ENCODE measurements around the gene USP15. TPM values are rescaled to one million over a fixed set of nuclear protein-coding genes. Genes with fewer than 3 reads are reported as not detected.
"Not testable (repeated sequence)": the region's sequence is repeated elsewhere in the genome, so short reads cannot be mapped to it uniquely, and the experiment has no call there.

The USP15 gene
- polyA plus RNA-seq, 2 donors, result 33.9 to 64.6 TPM

DNA sequence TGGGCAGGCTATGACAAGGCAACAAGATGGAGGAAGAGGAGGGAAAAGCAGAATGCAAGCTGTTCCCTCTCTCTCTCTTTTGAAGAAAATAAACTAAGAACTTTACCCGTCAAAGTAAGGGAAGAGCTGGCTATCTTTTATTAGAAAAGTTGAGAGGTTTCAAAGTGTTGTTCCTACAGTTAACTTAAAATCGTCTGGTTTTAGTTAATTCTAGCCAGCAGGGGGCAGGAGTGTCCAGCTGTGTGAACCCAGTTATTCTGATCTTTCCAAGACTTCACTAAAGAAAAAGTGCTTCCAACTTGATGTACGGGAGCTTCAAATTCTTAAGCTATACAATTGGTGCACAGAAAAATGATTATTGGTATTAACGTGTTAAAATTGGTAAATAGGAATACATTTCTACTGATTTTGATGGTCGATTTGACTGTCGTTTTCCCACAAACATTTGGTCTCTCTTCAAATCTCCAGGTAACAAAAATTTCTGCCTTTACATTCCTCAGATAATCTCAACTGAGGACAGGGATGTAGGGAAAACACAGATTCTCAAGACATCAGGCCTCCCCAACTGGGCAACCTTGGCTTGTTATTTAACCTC, 178.0 kb downstream of the USP15 start:
- Histone ChIP-seq H3K27ac (ENCODE audit: low read depth in 2 of 2, low read length in 1 of 2) (no peak overlapping the region), H3K9me3 (ENCODE audit: control insufficient read depth in 2 of 2, insufficient read depth in 1 of 2, low read depth in 1 of 2, low read length in 1 of 2) (no peaks in the 10 kb centered on the region), H3K4me3 (ENCODE audit: low read depth in 1 of 2, low read length in 2 of 2) (no peak overlapping the region), H3K4me1 (ENCODE audit: control insufficient read depth in 2 of 2, insufficient read depth in 2 of 2, low read length in 1 of 2) (peaks cover 0 to 3% of the 10 kb centered on the region in 2 donors), H3K36me3 (ENCODE audit: control insufficient read depth in 2 of 2, insufficient read depth in 2 of 2, low read length in 1 of 2) (no peaks in the 10 kb centered on the region), H3K27me3 (ENCODE audit: control insufficient read depth in 1 of 2, insufficient read depth in 2 of 2, low read length in 2 of 2) (no peaks in the 10 kb centered on the region)
- 11% methylated on average over 6 of the region's 6 CpGs for WGBS, 2 donors

DNA sequence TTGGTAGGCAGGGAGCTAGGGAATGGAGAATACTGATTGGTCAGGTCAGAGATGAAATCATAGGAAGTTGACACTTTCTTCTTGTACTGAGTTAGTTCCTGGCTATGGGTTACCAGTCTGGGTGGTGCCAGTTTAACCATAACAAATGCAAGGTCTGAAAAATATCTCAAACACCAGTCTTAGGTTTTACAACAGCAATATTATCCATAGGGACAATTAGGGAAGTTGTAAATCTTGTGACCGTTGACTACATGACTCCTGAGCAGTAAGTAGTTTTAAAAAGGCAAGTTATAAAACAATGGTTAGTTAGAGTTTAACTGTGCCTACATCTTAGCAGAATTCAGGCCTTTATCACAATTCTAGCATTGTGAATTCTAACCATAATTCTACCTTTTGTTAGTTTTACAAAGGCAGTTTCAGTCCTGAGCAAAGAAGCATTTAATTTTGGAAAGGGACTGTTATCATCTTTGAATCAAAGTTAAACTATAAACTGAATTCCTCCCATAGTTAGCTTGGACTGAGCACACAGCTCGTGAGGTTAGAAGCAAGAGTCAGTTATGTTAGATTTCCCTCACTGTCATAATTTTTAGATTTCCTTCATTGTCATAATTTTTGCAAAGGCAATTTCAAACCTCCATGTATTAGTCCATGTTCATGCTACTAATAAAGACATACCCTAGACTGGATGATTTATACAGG, 186.7 kb downstream of the USP15 start:
- no peaks in the 10 kb centered on the region for H3K27me3 ChIP-seq (ENCODE audit: control insufficient read depth in 1 of 2, insufficient read depth in 2 of 2, low read length in 2 of 2)
- H3K4me1 ChIP-seq (ENCODE audit: control insufficient read depth in 2 of 2, insufficient read depth in 2 of 2, low read length in 1 of 2), result no peaks in the 10 kb centered on the region
- H3K36me3 ChIP-seq (ENCODE audit: control insufficient read depth in 2 of 2, insufficient read depth in 2 of 2, low read length in 1 of 2), result no peaks in the 10 kb centered on the region
- WGBS, 2 donors, result 57 to 59% methylated on average over 2 of the region's 2 CpGs
- H3K4me3 ChIP-seq (ENCODE audit: low read depth in 1 of 2, low read length in 2 of 2), result no peak overlapping the region
- H3K9me3 ChIP-seq (ENCODE audit: control insufficient read depth in 2 of 2, insufficient read depth in 1 of 2, low read depth in 1 of 2, low read length in 1 of 2), result no peaks in the 10 kb centered on the region
- no peak overlapping the region for H3K27ac ChIP-seq (ENCODE audit: low read depth in 2 of 2, low read length in 1 of 2)

GRCh38 chr12:62448436-62448835, 188.2 kb downstream of the USP15 start:
- 79 to 88% methylated on average over 3 of the region's 3 CpGs for WGBS, 2 donors
- Histone ChIP-seq H3K36me3 (ENCODE audit: control insufficient read depth in 2 of 2, insufficient read depth in 2 of 2, low read length in 1 of 2) (no peaks in the 10 kb centered on the region), H3K4me1 (ENCODE audit: control insufficient read depth in 2 of 2, insufficient read depth in 2 of 2, low read length in 1 of 2) (no peaks in the 10 kb centered on the region), H3K27me3 (ENCODE audit: control insufficient read depth in 1 of 2, insufficient read depth in 2 of 2, low read length in 2 of 2) (no peaks in the 10 kb centered on the region), H3K27ac (ENCODE audit: low read depth in 2 of 2, low read length in 1 of 2) (no peak overlapping the region), H3K4me3 (ENCODE audit: low read depth in 1 of 2, low read length in 2 of 2) (no peak overlapping the region), H3K9me3 (ENCODE audit: control insufficient read depth in 2 of 2, insufficient read depth in 1 of 2, low read depth in 1 of 2, low read length in 1 of 2) (no peaks in the 10 kb centered on the region)

- 57 to 63% methylated on average over 2 of the region's 2 CpGs for WGBS, 2 donors
These were observed 195.2 kb downstream of the USP15 start for GRCh38 chr12:62455429-62455828.

DNA sequence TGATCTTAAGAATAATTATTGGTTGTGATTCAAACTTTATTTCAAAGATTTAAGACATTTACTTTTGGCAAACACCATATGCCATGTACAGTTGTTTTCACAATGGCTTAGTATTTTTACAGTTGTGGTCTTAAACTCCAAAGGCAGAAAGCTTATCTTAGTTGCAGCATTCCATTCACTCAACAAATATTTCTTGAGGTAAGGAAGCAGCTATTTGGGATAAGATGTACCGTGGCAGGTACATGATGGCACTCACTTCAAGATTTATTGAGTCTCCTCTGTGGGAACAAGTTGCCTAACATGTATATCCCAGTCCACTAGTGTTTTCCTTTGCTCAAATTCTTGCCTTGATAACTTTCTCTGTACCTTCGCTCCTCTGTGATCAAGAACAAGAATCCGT, 198.4 kb downstream of the USP15 start:
- no peak overlapping the region for H3K27ac ChIP-seq (ENCODE audit: low read depth in 2 of 2, low read length in 1 of 2)
- no peaks in the 10 kb centered on the region for H3K4me1 ChIP-seq (ENCODE audit: control insufficient read depth in 2 of 2, insufficient read depth in 2 of 2, low read length in 1 of 2)
- H3K36me3 ChIP-seq (ENCODE audit: control insufficient read depth in 2 of 2, insufficient read depth in 2 of 2, low read length in 1 of 2), result no peaks in the 10 kb centered on the region
- WGBS, 2 donors, result 85 to 86% methylated on average over 3 of the region's 3 CpGs
- H3K4me3 ChIP-seq (ENCODE audit: low read depth in 1 of 2, low read length in 2 of 2), result no peak overlapping the region
- H3K9me3 ChIP-seq (ENCODE audit: control insufficient read depth in 2 of 2, insufficient read depth in 1 of 2, low read depth in 1 of 2, low read length in 1 of 2), result peaks cover 0 to 2% of the 10 kb centered on the region in 2 donors
- H3K27me3 ChIP-seq (ENCODE audit: control insufficient read depth in 1 of 2, insufficient read depth in 2 of 2, low read length in 2 of 2), result no peaks in the 10 kb centered on the region

More at GRCh38 chr12:62455429-62455828, 195.2 kb downstream of the USP15 start:
- not testable (repeated sequence) for H3K27me3 ChIP-seq (ENCODE audit: control insufficient read depth in 1 of 2, insufficient read depth in 2 of 2, low read length in 2 of 2); H3K36me3 ChIP-seq (ENCODE audit: control insufficient read depth in 2 of 2, insufficient read depth in 2 of 2, low read length in 1 of 2); H3K27ac ChIP-seq (ENCODE audit: low read depth in 2 of 2, low read length in 1 of 2); H3K4me1 ChIP-seq (ENCODE audit: control insufficient read depth in 2 of 2, insufficient read depth in 2 of 2, low read length in 1 of 2); H3K4me3 ChIP-seq (ENCODE audit: low read depth in 1 of 2, low read length in 2 of 2); H3K9me3 ChIP-seq (ENCODE audit: control insufficient read depth in 2 of 2, insufficient read depth in 1 of 2, low read depth in 1 of 2, low read length in 1 of 2)

GRCh38 chr12:62459976-62460375, 199.8 kb downstream of the USP15 start:
- H3K9me3 ChIP-seq (ENCODE audit: control insufficient read depth in 2 of 2, insufficient read depth in 1 of 2, low read depth in 1 of 2, low read length in 1 of 2), result peaks cover 0 to 2% of the 10 kb centered on the region in 2 donors
- no peaks in the 10 kb centered on the region for H3K27me3 ChIP-seq (ENCODE audit: control insufficient read depth in 1 of 2, insufficient read depth in 2 of 2, low read length in 2 of 2)
- no peaks in the 10 kb centered on the region for H3K4me1 ChIP-seq (ENCODE audit: control insufficient read depth in 2 of 2, insufficient read depth in 2 of 2, low read length in 1 of 2)
- no peaks in the 10 kb centered on the region for H3K36me3 ChIP-seq (ENCODE audit: control insufficient read depth in 2 of 2, insufficient read depth in 2 of 2, low read length in 1 of 2)
- H3K4me3 ChIP-seq (ENCODE audit: low read depth in 1 of 2, low read length in 2 of 2), result no peak overlapping the region
- no peak overlapping the region for H3K27ac ChIP-seq (ENCODE audit: low read depth in 2 of 2, low read length in 1 of 2)

- not testable (repeated sequence) for H3K27me3 ChIP-seq (ENCODE audit: control insufficient read depth in 1 of 2, insufficient read depth in 2 of 2, low read length in 2 of 2); H3K4me3 ChIP-seq (ENCODE audit: low read depth in 1 of 2, low read length in 2 of 2); H3K4me1 ChIP-seq (ENCODE audit: control insufficient read depth in 2 of 2, insufficient read depth in 2 of 2, low read length in 1 of 2); H3K27ac ChIP-seq (ENCODE audit: low read depth in 2 of 2, low read length in 1 of 2); H3K36me3 ChIP-seq (ENCODE audit: control insufficient read depth in 2 of 2, insufficient read depth in 2 of 2, low read length in 1 of 2); H3K9me3 ChIP-seq (ENCODE audit: control insufficient read depth in 2 of 2, insufficient read depth in 1 of 2, low read depth in 1 of 2, low read length in 1 of 2)
- 91 to 94% methylated on average over 28 to 32 of the region's 32 CpGs for whole genome bisulfite sequencing, 2 donors
These were observed 201.1 kb downstream of the USP15 start for GRCh38 chr12:62461171-62461837.

- 71 to 82% methylated on average over 7 of the region's 7 CpGs for WGBS, 2 donors
- H3K9me3 ChIP-seq (ENCODE audit: control insufficient read depth in 2 of 2, insufficient read depth in 1 of 2, low read depth in 1 of 2, low read length in 1 of 2); H3K27ac ChIP-seq (ENCODE audit: low read depth in 2 of 2, low read length in 1 of 2); H3K4me3 ChIP-seq (ENCODE audit: low read depth in 1 of 2, low read length in 2 of 2); H3K27me3 ChIP-seq (ENCODE audit: control insufficient read depth in 1 of 2, insufficient read depth in 2 of 2, low read length in 2 of 2); H3K4me1 ChIP-seq (ENCODE audit: control insufficient read depth in 2 of 2, insufficient read depth in 2 of 2, low read length in 1 of 2); H3K36me3 ChIP-seq (ENCODE audit: control insufficient read depth in 2 of 2, insufficient read depth in 2 of 2, low read length in 1 of 2): not testable (repeated sequence)
These were observed 203.0 kb downstream of the USP15 start for GRCh38 chr12:62463252-62463651.

Data from esophagus (tissue), 2 donors.